HepG2 (cell line): Measurements from ENCODE around the gene ANAPC16. TPM values are rescaled to one million over a fixed set of nuclear protein-coding genes. Genes with fewer than 3 reads are reported as not detected.

Source experiments
- ARHGAP35 ChIP-seq: sonication (generic); formaldehyde crosslinking; IDR thresholded peaks from 2 replicates; pipeline ENCODE4 v1.9.0; 2022; ENCODE audit warnings: mild to moderate bottlenecking, inconsistent platforms, moderate library complexity, missing genetic modification reagents, borderline replicate concordance
- FOXP1 ChIP-seq, 2 experiments: fragments of 450-650 bp in 1 of 2; IDR thresholded peaks; 2 replicates each; pipeline ENCODE4 v1.6.1; 2017 to 2018; ENCODE audit warnings: antibody characterized with exemption in 1 of 2
- JUNB ChIP-seq: sonication (generic); formaldehyde crosslinking; IDR thresholded peaks from 2 replicates; pipeline ENCODE4 v1.8.0; 2022; ENCODE audit warnings: missing genetic modification reagents, mild to moderate bottlenecking, borderline replicate concordance
- MAZ ChIP-seq, 2 experiments: sonication (generic) in 1 of 2; formaldehyde crosslinking in 1 of 2; IDR thresholded peaks; 2 replicates each; pipeline versions ENCODE4 v1.5.0 to v1.6.1; 2012 to 2020; ENCODE audit warnings: low read depth in 2 of 2, mild to moderate bottlenecking in 2 of 2, borderline replicate concordance in 1 of 2, improper control_type of control experiment in 1 of 2, low read length in 1 of 2, missing genetic modification reagents in 1 of 2, moderate library complexity in 1 of 2
- NFIB ChIP-seq: sonication (generic); formaldehyde crosslinking; IDR thresholded peaks from 2 replicates; pipeline ENCODE4 v1.9.0; 2021; ENCODE audit warnings: missing genetic modification reagents, mild to moderate bottlenecking, borderline replicate concordance
- NR2F2 ChIP-seq: IDR thresholded peaks from 2 replicates; pipeline ENCODE4 v1.6.1; 2012; ENCODE audit warnings: low read depth, inconsistent platforms, borderline replicate concordance
- RERE ChIP-seq: IDR thresholded peaks from 2 replicates; pipeline ENCODE4 v1.6.1; 2016; ENCODE audit warnings: low read depth, missing genetic modification reagents, missing compliant biosample characterization
- SMAD1 ChIP-seq: sonication (generic); formaldehyde crosslinking; IDR thresholded peaks from 2 replicates; pipeline ENCODE4 v1.4.0; 2020; ENCODE audit warnings: missing genetic modification reagents, low read depth, mild to moderate bottlenecking, borderline replicate concordance
- SNAI1 ChIP-seq: sonication (generic); formaldehyde crosslinking; IDR thresholded peaks from 2 replicates; pipeline ENCODE4 v1.5.0; 2020; ENCODE audit warnings: mild to moderate bottlenecking, missing genetic modification reagents, borderline replicate concordance
- SOX13 ChIP-seq, 3 experiments: fragments of 450-650 bp in 1 of 3; sonication (generic) in 1 of 3; formaldehyde crosslinking in 1 of 3; IDR thresholded peaks in 2 of 3; conservative IDR thresholded peaks in 1 of 3; 2 replicates each; pipeline versions ENCODE4 v1.5.0 to v1.6.1; 2016 to 2020; ENCODE audit warnings: antibody characterized with exemption in 1 of 3, mild to moderate bottlenecking in 1 of 3, missing compliant biosample characterization in 1 of 3, missing genetic modification reagents in 1 of 3, moderate library complexity in 1 of 3
- WIZ ChIP-seq: sonication (generic); formaldehyde crosslinking; IDR thresholded peaks from 2 replicates; pipeline ENCODE4 v1.5.1; 2020; ENCODE audit warnings: mild to moderate bottlenecking, missing genetic modification reagents
- ZBTB3 ChIP-seq: sonication (generic); formaldehyde crosslinking; IDR thresholded peaks from 2 replicates; pipeline ENCODE4 v1.4.0; 2020; ENCODE audit warnings: low read depth, mild to moderate bottlenecking, moderate library complexity, missing genetic modification reagents, borderline replicate concordance
- ZGPAT ChIP-seq: IDR thresholded peaks from 2 replicates; pipeline ENCODE4 v1.6.1; 2016; ENCODE audit warnings: mild to moderate bottlenecking
- ZNF143 ChIP-seq: sonication (generic); formaldehyde crosslinking; IDR thresholded peaks from 2 replicates; pipeline ENCODE4 v1.4.0; 2020; ENCODE audit warnings: missing genetic modification reagents
- ZNF530 ChIP-seq: sonication (generic); formaldehyde crosslinking; IDR thresholded peaks from 2 replicates; pipeline ENCODE4 v1.5.0; 2020; ENCODE audit warnings: low read depth, mild to moderate bottlenecking, missing genetic modification reagents
- ZNF737 ChIP-seq: sonication (generic); formaldehyde crosslinking; IDR thresholded peaks from 2 replicates; pipeline ENCODE4 v1.5.0; 2020; ENCODE audit warnings: missing genetic modification reagents, mild to moderate bottlenecking, borderline replicate concordance
- ZSCAN25 ChIP-seq: sonication (generic); formaldehyde crosslinking; IDR thresholded peaks from 2 replicates; pipeline ENCODE4 v1.8.0; 2022; ENCODE audit warnings: mild to moderate bottlenecking, missing genetic modification reagents
- ZSCAN31 ChIP-seq: sonication (generic); formaldehyde crosslinking; IDR thresholded peaks from 2 replicates; pipeline ENCODE4 v1.5.0; 2020; ENCODE audit warnings: low read depth, mild to moderate bottlenecking, missing genetic modification reagents
- polyA plus RNA-seq, 8 experiments: library from polyadenylated mRNA; depleted of rRNA in 3 of 8; stranded (reverse) in 7 of 8; unstranded in 1 of 8; fragments of >200 nt; fragmentation: Illumina TruSeq in 4 of 8; extraction: Trizol in 4 of 8; gene quantifications; 2 replicates each; pipeline versions ENCODE4 v1.2.1 to v1.2.3, GENCODE V29; 2011 to 2016; ENCODE audit warnings: low read depth in 4 of 8, missing spikeins in 1 of 8, mixed read lengths in 1 of 8; ENCODE audit not compliant: insufficient read depth in 1 of 8
- total RNA-seq, 5 experiments: library from RNA; depleted of rRNA; stranded (reverse); fragments of >200 nt; fragmentation: Illumina TruSeq; extraction: Trizol; gene quantifications; 2 replicates each; pipeline ENCODE4 v1.2.3, GENCODE V29; 2016; ENCODE audit warnings: low read depth in 1 of 5
- TF ChIP-seq, protein P1 (sequence below): sonication (generic); formaldehyde crosslinking; IDR thresholded peaks from 2 replicates; pipeline ENCODE4 v1.8.1; 2023; ENCODE audit warnings: mild to moderate bottlenecking, missing genetic modification reagents

The ANAPC16 gene
- total and polyA plus RNA-seq, 2 of the 13 experiments (the other 11 are each of a cell fraction or from before 2014, with no cell fraction given): 74.8 to 89.4 TPM

- TF ChIP-seq ZGPAT (CRISPR knock-in tag) (peak; percentile 30; the same call in 1 of the 2 replicates), ZNF737 (CRISPR knock-in tag) (no peak), ARHGAP35 (CRISPR knock-in tag) (no peak), NFIB (no peak), ZSCAN25 (CRISPR knock-in tag) (peak; percentile 5), SOX13 (IDR thresholded peaks at IDR 0.05) (no peak), SOX13 (CRISPR knock-in tag; conservative IDR thresholded peaks at IDR 0.05 in 1 of 2, IDR thresholded peaks at IDR 0.05 in 1 of 2) (peak in 1 of 2 experiments; percentile 4; a peak in 1 of 4 replicates), SMAD1 (CRISPR knock-in tag) (no peak), ZNF530 (CRISPR knock-in tag) (no peak), WIZ (CRISPR knock-in tag) (peak; percentile 54; the same call in 1 of the 2 replicates), NR2F2 (no peak; the same call in 1 of the 2 replicates), MAZ (IDR thresholded peaks at IDR 0.05; ENCODE audit: borderline replicate concordance, low read depth, low read length) (no peak), MAZ (CRISPR knock-in tag; IDR thresholded peaks at IDR 0.05; ENCODE audit: low read depth) (peak; percentile 74), FOXP1 (IDR thresholded peaks at IDR 0.05) (no peak), FOXP1 (CRISPR knock-in tag; IDR thresholded peaks at IDR 0.05) (peak; percentile 26; the same call in 1 of the 2 replicates), ZBTB3 (CRISPR knock-in tag) (peak; percentile 22; the same call in 1 of the 2 replicates), RERE (CRISPR knock-in tag) (peak; percentile 13; the same call in 1 of the 2 replicates), ZNF143 (0 out of 2 replicates have a peak, but pooled peaks have one; percentile 35), JUNB (CRISPR knock-in tag) (no peak; the same call in 1 of the 2 replicates), SNAI1 (CRISPR knock-in tag) (no peak), ZSCAN31 (CRISPR knock-in tag) (peak; percentile 41; the same call in 1 of the 2 replicates)
- TF ChIP-seq, protein P1, sequence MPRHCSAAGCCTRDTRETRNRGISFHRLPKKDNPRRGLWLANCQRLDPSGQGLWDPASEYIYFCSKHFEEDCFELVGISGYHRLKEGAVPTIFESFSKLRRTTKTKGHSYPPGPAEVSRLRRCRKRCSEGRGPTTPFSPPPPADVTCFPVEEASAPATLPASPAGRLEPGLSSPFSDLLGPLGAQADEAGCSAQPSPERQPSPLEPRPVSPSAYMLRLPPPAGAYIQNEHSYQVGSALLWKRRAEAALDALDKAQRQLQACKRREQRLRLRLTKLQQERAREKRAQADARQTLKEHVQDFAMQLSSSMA (CRISPR knock-in tag): peak; percentile 73; the same call in 1 of the 2 replicates
Observed at GRCh38 chr10:72260976-72261783, 45.4 kb downstream of the ANAPC16 start (continued).
